Spleen (tissue), 7 donors: ENCODE data around the gene QSOX1.

Source experiments
- POLR2A ChIP-seq, 3 donors: fragments of 450-650 bp; IDR thresholded peaks; one replicate each; pipeline ENCODE4 v1.5.1; 2017; ENCODE audit warnings: antibody characterized with exemption in 3 of 3, mild to moderate bottlenecking in 1 of 3
- TF ChIP-seq, protein P1 (sequence below), 11 experiments: fragments of 200-600 bp in 7 of 11; fragments of 450-650 bp in 4 of 11; sonication (generic) in 4 of 11; IDR thresholded peaks in 8 of 11; conservative IDR thresholded peaks in 3 of 11; 1 replicate in 7 of 11; 2 replicates in 4 of 11; pipeline versions ENCODE4 v1.4.0 to v1.8.0; 2016 to 2021; ENCODE audit warnings: antibody characterized with exemption in 11 of 11, inconsistent platforms in 4 of 11, mild to moderate bottlenecking in 1 of 11
- donor health status: DM: no; HTN: no; CAD: no; lungs with moderate emphysema.
- donor health status: DM: no; HTN: no; CAD: no.
- donor health status: DM: no; HTN: no; CAD: no.

DNA sequence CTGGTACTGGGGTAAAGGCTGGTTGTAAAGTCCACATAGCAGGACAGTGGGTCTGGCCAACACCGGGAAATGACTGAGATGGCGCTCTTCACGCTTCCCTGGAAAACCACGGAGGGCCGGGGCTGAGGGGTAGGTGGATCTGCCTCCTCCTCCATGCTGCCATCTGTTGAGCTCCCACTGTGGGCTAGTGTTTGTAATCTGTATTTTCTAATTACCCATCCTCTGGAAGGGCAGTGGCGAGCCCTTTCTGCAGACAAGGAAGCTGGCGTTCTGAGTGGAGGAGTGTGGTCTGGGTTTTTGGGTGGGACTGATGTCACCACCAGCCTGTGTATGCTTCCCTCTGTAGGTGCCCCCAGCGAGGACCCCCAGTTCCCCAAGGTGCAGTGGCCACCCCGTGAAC lies 41.2 kb downstream of the QSOX1 start:
- no peak for TF ChIP-seq POLR2A (IDR thresholded peaks at IDR 0.05)
- TF ChIP-seq, protein P1, sequence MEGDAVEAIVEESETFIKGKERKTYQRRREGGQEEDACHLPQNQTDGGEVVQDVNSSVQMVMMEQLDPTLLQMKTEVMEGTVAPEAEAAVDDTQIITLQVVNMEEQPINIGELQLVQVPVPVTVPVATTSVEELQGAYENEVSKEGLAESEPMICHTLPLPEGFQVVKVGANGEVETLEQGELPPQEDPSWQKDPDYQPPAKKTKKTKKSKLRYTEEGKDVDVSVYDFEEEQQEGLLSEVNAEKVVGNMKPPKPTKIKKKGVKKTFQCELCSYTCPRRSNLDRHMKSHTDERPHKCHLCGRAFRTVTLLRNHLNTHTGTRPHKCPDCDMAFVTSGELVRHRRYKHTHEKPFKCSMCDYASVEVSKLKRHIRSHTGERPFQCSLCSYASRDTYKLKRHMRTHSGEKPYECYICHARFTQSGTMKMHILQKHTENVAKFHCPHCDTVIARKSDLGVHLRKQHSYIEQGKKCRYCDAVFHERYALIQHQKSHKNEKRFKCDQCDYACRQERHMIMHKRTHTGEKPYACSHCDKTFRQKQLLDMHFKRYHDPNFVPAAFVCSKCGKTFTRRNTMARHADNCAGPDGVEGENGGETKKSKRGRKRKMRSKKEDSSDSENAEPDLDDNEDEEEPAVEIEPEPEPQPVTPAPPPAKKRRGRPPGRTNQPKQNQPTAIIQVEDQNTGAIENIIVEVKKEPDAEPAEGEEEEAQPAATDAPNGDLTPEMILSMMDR (IDR thresholded peaks at IDR 0.05 in 8 of 11, conservative IDR thresholded peaks at IDR 0.05 in 3 of 11), result no peak
